Pancreas (tissue), 10 donors: ENCODE data around the gene TP53TG5. TPM values are rescaled to one million over a fixed set of nuclear protein-coding genes. Genes with fewer than 3 reads are reported as not detected.

Experiments
- ATAC-seq, 4 donors: fragments of 200-7000 bp; cut with Tn5 transposase; one replicate each; pipeline versions ENCODE4 v1.8.0 to v1.9.1; 2020; ENCODE audit warnings: mild to moderate bottlenecking in 4 of 4, moderate library complexity in 4 of 4
- DNase-seq, 6 donors: peaks; one replicate each; pipeline ENCODE4 v3.0.0-alpha.2; 2020
- FAIRE-seq: peaks from 2 replicates; lab custom pipeline; 2012; peaks lifted over from hg19 to GRCh38; lab: Jason Lieb, UNC
- H3K27ac ChIP-seq, 4 donors: fragments of 200-600 bp; sonication (generic); 1 replicate in 3 of 4; 2 replicates in 1 of 4; pipeline versions ENCODE4 v1.5.0 to v1.8.0; 2020
- H3K27me3 ChIP-seq, 4 donors: fragments of 200-600 bp; one replicate each; pipeline ENCODE4 v1.8.0; 2021
- H3K36me3 ChIP-seq, 3 donors: fragments of 200-600 bp; sonication (generic) in 1 of 3; one replicate each; pipeline versions ENCODE4 v1.5.0 to v1.8.0; 2020 to 2021
- H3K4me1 ChIP-seq, 3 donors: fragments of 200-600 bp; one replicate each; pipeline ENCODE4 v1.8.0; 2021
- H3K4me3 ChIP-seq, 4 donors: fragments of 200-600 bp; sonication (generic) in 2 of 4; one replicate each; pipeline versions ENCODE4 v1.5.0 to v1.8.0; 2020 to 2021
- H3K9me3 ChIP-seq, 4 donors: fragments of 200-600 bp; one replicate each; pipeline ENCODE4 v1.8.0; 2021
- CTCF ChIP-seq, 4 donors: fragments of 200-600 bp; sonication (generic) in 3 of 4; IDR thresholded peaks; one replicate each; pipeline versions ENCODE4 v1.5.0 to v1.8.0; 2021; ENCODE audit warnings: antibody characterized with exemption in 4 of 4
- WGBS, 2 donors: extraction: QIAGEN DNeasy Blood & Tissue Kit; methylation state at CpG; one replicate each; pipeline ENCODE4 v1.1.7; 2013; 5-methylcytosine and 5-hydroxymethylcytosine counted together
- intact Hi-C, 3 donors: fragments of 100-400 bp; cut with DNase I; formaldehyde crosslinking; loops; one replicate each; pipeline versions ENCODE4 v1.11.1 to v1.14.2; 2022
- polyA plus RNA-seq, 2 donors: library from polyadenylated mRNA; stranded (reverse); fragments of 200-250 nt; gene quantifications; one replicate each; pipeline ENCODE4 v1.2.3, GENCODE V29; 2013
- total RNA-seq, 6 donors: library from RNA; stranded (reverse); fragmentation: NEBNext Ultra II Directional in 4 of 6; extraction: Animal tissue kit (Norgen Biotek cat#: 25700) in 4 of 6; gene quantifications; one replicate each; pipeline versions ENCODE4 v1.2.1 to v1.2.4, GENCODE V29; 2021 to 2023
- donor health status: healthy with polysubstance abuse.
- donor health status: DM: no; HTN: no; CAD: no; lungs with moderate emphysema.
- donor health status: DM: no; HTN: no; CAD: no.
- donor health status: control.
- donor health status: control.
- donor health status: Bipolar disorder and iron deficiency.
- donor health status: DM: yes; HTN: yes; CAD: no.
- donor health status: DM: no; HTN: no; CAD: no.
- donor health status: DM: no; HTN: no; CAD: no.
- donor health status: DM: yes; HTN: yes; CAD: no.

Gene TP53TG5
- total and polyA plus RNA-seq, 8 donors, result 0.44 TPM; not detected in 7

GRCh38 chr20:45336530-45337366 is 41.4 kb downstream of the TP53TG5 start:
- FAIRE-seq (no peak), ATAC-seq (peak; percentile 2 to 36 (median 13)), DNase-seq (no peak)
- intact Hi-C loops, result no loop called here
- Histone ChIP-seq H3K36me3 (peaks cover 0 to 37% (median 5%) of the 10 kb centered on the region in 3 donors), H3K4me3 (peak overlapping the region in 2 of 4 donors; percentile 11 to 13), H3K4me1 (peaks cover 54 to 57% (median 55%) of the 10 kb centered on the region in 3 donors), H3K9me3 (no peaks in the 10 kb centered on the region), H3K27ac (peak overlapping the region; percentile 87 to 98 (median 94)), H3K27me3 (no peaks in the 10 kb centered on the region)
- TF ChIP-seq CTCF (IDR thresholded peaks at IDR 0.05), result no peak
- 35 to 42% methylated on average over 11 of the region's 11 CpGs for WGBS, 2 donors

GRCh38 chr20:45330476-45330875 is 47.6 kb downstream of the TP53TG5 start:
- no peaks in the 10 kb centered on the region for H3K27me3 ChIP-seq
- peaks cover 0 to 25% (median 12%) of the 10 kb centered on the region in 3 donors for H3K4me1 ChIP-seq
- WGBS, 2 donors, result 88 to 90% methylated on average over 3 of the region's 3 CpGs
- intact Hi-C loops, result no loop called here
- no peak for TF ChIP-seq CTCF (IDR thresholded peaks at IDR 0.05)
- peaks cover 0 to 93% (median 17%) of the 10 kb centered on the region in 3 donors for H3K36me3 ChIP-seq
- ATAC-seq (no peak), DNase-seq (no peak), FAIRE-seq (no peak)
- peak overlapping the region in 1 of 4 donors; percentile 50 for H3K27ac ChIP-seq
- H3K9me3 ChIP-seq, result no peaks in the 10 kb centered on the region
- H3K4me3 ChIP-seq, result no peak overlapping the region

DNA sequence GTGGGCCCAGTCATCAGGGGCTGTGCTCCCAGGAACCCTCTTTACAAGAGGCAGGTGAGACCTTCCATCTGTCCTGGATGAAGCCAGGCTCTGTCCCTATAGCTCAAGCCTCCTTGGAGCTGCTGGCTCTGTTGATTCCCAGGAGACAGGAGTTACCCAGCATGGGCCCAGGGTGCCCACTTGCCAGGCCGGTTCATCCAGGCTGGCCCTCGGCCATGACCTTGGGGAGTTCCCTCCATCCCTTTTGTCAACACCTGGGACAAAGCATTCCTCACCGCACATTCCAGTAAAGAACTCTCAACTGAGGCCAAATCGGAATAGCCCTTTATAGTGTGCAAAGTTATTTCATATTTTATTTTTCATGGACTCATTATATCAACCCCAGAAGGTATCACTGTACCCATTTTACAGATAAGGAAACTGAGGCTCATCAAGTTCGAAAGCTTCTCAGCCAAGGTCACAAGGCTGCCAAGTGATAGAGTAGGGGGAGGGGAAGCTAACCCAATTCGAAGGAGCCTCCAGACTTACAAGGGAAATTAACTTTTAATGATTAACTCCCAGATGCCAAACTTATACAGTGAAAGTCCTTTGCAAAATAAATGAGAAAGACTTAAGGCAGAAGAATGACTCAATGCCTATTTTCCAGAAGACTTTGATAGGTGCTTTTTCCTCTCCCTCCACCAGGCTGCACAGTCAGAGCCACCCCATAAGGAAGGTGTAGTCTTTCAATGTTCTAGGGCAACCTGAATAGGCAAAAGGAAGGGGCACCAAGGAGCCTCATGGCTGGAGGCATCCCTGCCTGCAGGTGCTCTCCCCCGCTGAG is 48.4 kb downstream of the TP53TG5 start:
- Histone ChIP-seq H3K36me3 (peaks cover 0 to 89% (median 17%) of the 10 kb centered on the region in 3 donors), H3K4me1 (peaks cover 0 to 25% (median 12%) of the 10 kb centered on the region in 3 donors), H3K27me3 (no peaks in the 10 kb centered on the region), H3K27ac (peak overlapping the region in 1 of 4 donors; percentile 50), H3K9me3 (no peaks in the 10 kb centered on the region), H3K4me3 (no peak overlapping the region)
- ATAC-seq (peak; percentile 61 to 82 (median 72)), DNase-seq (peak in 5 of 6 donors; percentile 67 to 76 (median 73)), FAIRE-seq (no peak)
- no peak for TF ChIP-seq CTCF (IDR thresholded peaks at IDR 0.05)
- WGBS, 2 donors, result 25 to 30% methylated on average over 7 of the region's 7 CpGs
- intact Hi-C loops, result no loop called here

DNA sequence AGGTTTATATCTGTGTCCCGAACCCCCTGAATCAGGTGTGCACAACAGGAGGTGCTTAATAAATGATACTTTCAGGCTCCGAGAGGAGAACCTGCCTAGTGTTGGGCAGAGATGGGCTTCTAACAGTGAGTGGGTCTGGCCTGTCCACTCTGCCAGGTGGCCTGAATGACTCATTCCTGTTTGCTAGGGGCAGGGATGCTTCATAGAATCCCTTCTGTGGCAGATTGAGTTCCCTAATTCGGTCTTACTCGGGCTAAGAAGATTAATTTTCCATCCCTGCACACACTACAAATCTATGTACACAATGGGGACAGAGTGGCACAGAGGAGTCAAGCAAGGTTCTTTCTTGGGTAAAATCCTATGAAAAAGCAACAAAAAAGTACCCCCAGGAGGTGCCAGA is 49.7 kb downstream of the TP53TG5 start:
- ATAC-seq, result no peak
- 81 to 86% methylated on average over 4 of the region's 4 CpGs for WGBS, 2 donors

More for the DNA sequence above, 49.7 kb downstream of the TP53TG5 start:
- TF ChIP-seq CTCF (IDR thresholded peaks at IDR 0.05), result no peak
- Histone ChIP-seq H3K4me3 (no peak overlapping the region), H3K9me3 (no peaks in the 10 kb centered on the region), H3K4me1 (peaks cover 0 to 25% (median 12%) of the 10 kb centered on the region in 3 donors), H3K36me3 (peaks cover 0 to 79% (median 17%) of the 10 kb centered on the region in 3 donors), H3K27me3 (no peaks in the 10 kb centered on the region), H3K27ac (peak overlapping the region in 1 of 4 donors; percentile 50)
- DNase-seq (peak in 1 of 6 donors; percentile 18), FAIRE-seq (no peak)
- intact Hi-C loops, result no loop called here
